ENCODE data around the gene SGO2. TPM values are rescaled to one million over a fixed set of nuclear protein-coding genes. Genes with fewer than 3 reads are reported as not detected.

The SGO2 gene
- total RNA-seq, 1 donor from 2014 or later, result 3.3 TPM

DNA sequence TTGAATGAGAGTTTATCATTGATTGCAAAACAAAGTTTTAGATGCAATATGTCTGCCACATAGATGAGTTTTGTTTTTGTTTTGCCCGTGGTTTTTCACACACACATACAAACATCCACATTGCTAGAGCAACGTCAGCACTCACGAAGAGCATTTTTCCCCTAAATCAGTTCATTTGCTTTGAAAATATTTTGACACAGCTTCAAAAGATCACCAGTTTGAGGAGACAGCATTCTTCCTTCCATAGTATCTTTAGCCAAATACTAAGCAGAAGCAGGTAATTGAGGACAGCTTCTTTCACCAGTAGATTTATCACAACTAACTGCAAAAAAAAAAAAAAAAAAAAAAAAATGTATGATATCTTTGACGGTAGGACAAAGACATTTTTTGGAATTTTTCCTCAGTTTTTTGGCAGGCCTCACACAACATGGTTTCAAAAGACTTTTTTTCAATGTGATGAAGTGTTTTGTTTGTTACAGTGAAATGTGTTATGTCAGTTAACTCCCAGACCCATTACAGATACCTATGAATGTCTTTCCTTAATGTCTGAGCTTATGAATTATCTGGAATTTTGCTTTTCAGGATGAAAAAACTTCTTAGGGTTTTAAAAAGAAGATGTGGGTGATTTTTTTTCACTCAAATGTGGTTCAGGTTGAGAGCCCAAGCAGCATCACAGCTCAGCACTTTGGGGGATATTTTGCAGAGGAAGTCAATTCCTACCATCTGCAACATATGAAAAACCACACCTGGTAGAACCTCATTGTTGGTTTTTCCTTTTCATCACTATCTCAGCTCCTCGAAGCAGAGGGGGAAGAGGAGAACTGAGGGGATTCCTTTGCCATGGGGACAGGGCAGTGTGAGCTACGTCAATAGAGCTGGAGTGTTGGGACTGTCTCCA, 91.4 kb downstream of the SGO2 start:
- Mint-ChIP-seq H3K27ac (no peak overlapping the region), H3K4me3 (no peak overlapping the region), H3K36me3 (ENCODE audit: low read depth) (no peaks in the 10 kb centered on the region), H3K4me1 (peaks cover 13% of the 10 kb centered on the region), H3K27me3 (peaks cover 6% of the 10 kb centered on the region), H3K9me3 (no peaks in the 10 kb centered on the region)
- CTCF ChIA-PET, result no interaction called here
- TF ChIP-seq, protein P1, sequence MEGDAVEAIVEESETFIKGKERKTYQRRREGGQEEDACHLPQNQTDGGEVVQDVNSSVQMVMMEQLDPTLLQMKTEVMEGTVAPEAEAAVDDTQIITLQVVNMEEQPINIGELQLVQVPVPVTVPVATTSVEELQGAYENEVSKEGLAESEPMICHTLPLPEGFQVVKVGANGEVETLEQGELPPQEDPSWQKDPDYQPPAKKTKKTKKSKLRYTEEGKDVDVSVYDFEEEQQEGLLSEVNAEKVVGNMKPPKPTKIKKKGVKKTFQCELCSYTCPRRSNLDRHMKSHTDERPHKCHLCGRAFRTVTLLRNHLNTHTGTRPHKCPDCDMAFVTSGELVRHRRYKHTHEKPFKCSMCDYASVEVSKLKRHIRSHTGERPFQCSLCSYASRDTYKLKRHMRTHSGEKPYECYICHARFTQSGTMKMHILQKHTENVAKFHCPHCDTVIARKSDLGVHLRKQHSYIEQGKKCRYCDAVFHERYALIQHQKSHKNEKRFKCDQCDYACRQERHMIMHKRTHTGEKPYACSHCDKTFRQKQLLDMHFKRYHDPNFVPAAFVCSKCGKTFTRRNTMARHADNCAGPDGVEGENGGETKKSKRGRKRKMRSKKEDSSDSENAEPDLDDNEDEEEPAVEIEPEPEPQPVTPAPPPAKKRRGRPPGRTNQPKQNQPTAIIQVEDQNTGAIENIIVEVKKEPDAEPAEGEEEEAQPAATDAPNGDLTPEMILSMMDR (IDR thresholded peaks at IDR 0.05), result no peak
- DNase-seq, result no peak
- ATAC-seq (ENCODE audit: low read depth), result no peak
- POLR2A ChIA-PET, result no interaction called here
- intact Hi-C loops (cut with micrococcal nuclease), result no loop called here

DNA sequence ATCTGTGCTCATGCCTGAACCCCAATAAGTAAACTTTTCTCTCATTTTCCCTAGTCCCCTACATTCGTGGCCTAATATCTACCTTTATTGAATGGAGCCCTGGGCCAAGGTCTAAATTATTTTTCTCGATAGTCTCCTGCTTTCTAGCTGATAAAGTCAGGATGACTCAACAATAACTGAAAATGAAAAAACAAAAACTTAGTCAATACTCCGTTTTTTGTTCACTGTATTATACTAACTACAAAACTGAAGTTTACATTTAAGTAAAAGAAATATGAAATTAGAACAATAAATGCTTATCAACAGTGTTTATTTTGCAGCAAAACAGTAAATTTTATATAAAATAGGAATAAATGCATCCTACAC, 92.0 kb downstream of the SGO2 start:
- Mint-ChIP-seq H3K27ac (no peak overlapping the region), H3K4me3 (no peak overlapping the region), H3K36me3 (ENCODE audit: low read depth) (no peaks in the 10 kb centered on the region), H3K27me3 (peaks cover 6% of the 10 kb centered on the region), H3K9me3 (no peaks in the 10 kb centered on the region), H3K4me1 (peaks cover 13% of the 10 kb centered on the region)
- intact Hi-C loops (cut with micrococcal nuclease), result no loop called here
- ATAC-seq (ENCODE audit: low read depth), result no peak
- DNase-seq, result no peak
- CTCF ChIA-PET, result no interaction called here
- POLR2A ChIA-PET, result no interaction called here
- TF ChIP-seq, protein P1 (IDR thresholded peaks at IDR 0.05), result no peak

DNA sequence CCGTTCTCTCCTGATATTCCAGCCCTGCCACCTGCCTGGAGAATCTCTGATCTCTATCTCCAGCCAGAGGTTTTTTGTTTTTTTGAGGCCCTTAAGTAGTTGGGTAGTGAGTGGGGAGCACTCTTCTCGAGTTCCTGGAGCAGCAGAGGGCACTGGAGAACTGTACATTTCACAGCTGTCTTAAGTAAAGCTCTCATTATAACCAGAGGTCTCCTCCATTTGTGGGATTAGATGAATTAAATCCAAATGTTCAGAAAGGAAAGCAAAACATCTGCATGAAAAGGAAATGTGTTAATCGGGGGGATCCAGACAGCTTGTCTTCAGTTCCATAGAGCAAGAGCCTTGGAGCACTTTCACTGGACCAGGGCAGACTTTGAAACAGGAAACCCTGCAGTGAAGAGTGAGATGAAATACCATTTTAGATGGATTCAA, 92.6 kb downstream of the SGO2 start:
- DNase-seq (no peak), ATAC-seq (ENCODE audit: low read depth) (no peak)

DNA sequence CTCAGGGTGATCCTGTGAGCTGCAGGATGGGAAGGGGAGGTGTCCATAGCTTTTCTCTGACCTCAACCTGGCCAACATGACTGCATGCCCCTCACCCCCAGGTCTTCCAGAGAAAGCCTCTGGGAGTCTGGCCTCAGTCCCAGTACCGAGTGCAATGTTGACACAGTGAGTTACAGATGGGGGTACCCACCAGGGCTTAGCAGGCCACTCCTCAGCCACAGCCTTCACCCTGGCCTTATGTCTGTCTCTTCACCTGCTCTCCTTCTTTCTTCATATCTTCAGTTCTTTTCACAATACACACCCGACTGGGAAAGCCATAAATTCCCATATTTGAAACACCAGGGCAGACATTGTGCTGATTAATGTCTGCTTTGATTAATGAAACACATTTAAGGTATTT, 93.3 kb downstream of the SGO2 start:
- Mint-ChIP-seq H3K9me3 (no peaks in the 10 kb centered on the region), H3K4me3 (no peak overlapping the region), H3K27me3 (peaks cover 11% of the 10 kb centered on the region), H3K36me3 (ENCODE audit: low read depth) (no peaks in the 10 kb centered on the region), H3K27ac (no peak overlapping the region), H3K4me1 (peaks cover 13% of the 10 kb centered on the region)
- ATAC-seq (ENCODE audit: low read depth) (no peak), DNase-seq (no peak)
- POLR2A ChIA-PET, result no interaction called here
- intact Hi-C loops (cut with micrococcal nuclease), result no loop called here
- TF ChIP-seq, protein P1 (IDR thresholded peaks at IDR 0.05), result no peak
- CTCF ChIA-PET, result no interaction called here

More for the DNA sequence above, 92.6 kb downstream of the SGO2 start:
- TF ChIP-seq, protein P1 (IDR thresholded peaks at IDR 0.05), result no peak
- CTCF ChIA-PET, result no interaction called here
- Mint-ChIP-seq H3K4me3 (no peak overlapping the region), H3K27me3 (peaks cover 11% of the 10 kb centered on the region), H3K4me1 (peaks cover 13% of the 10 kb centered on the region), H3K9me3 (no peaks in the 10 kb centered on the region), H3K36me3 (ENCODE audit: low read depth) (no peaks in the 10 kb centered on the region), H3K27ac (no peak overlapping the region)
- intact Hi-C loops (cut with micrococcal nuclease), result no loop called here
- POLR2A ChIA-PET, result interaction anchor here (0.7 kb wide), 1 partner anchor 12 kb away, joined by 4 read pairs; no protein-coding TSS in a partner anchor

DNA sequence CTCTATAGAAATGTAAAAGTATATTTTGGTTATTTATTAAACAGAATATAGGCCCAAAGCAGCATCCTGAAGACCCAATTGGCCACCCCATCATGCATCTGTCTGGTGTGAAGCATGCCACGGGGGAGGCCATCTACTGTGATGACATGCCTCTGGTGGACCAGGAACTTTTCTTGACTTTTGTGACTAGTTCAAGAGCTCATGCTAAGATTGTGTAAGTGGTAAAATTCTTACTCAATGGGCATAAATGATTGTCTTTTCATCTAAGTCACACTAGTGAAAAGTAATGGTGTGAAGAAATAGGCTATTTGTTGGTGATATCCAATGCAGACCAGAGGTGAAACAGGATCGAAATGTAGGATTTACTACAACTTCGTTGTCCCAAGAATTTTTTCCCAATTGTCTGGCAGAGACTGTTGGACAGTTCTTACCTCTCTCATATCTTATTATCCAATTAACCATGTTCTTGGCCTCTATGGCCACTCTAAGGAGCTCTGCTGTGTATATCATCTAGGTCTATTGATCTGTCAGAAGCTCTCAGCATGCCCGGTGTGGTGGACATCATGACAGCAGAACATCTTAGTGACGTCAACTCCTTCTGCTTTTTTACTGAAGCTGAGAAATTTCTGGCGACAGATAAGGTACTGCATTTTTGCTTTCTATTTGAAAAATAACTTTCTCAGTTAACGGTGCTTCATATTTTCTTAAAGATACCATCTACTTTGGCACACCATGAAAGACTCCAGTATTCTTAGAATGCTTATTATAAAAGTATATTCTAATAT, 94.8 kb downstream of the SGO2 start:
- intact Hi-C loops (cut with micrococcal nuclease), result no loop called here
- ChIA-PET POLR2A (no interaction called here), CTCF (no interaction called here)
- Mint-ChIP-seq H3K9me3 (no peaks in the 10 kb centered on the region), H3K27me3 (peaks cover 12% of the 10 kb centered on the region), H3K36me3 (ENCODE audit: low read depth) (no peaks in the 10 kb centered on the region), H3K27ac (no peak overlapping the region), H3K4me3 (no peak overlapping the region), H3K4me1 (peaks cover 9% of the 10 kb centered on the region)
- TF ChIP-seq, protein P1 (IDR thresholded peaks at IDR 0.05), result no peak
- DNase-seq (no peak), ATAC-seq (ENCODE audit: low read depth) (no peak)
